NCI-H345 (cell line): ENCODE results near the gene ISM1.

Experiments used
- DNase-seq: peaks from one replicate; lab custom pipeline; 2025; lab: John Stamatoyannopoulos, UW

The ISM1 gene

GRCh38 chr20:13256606-13257005 lies 35.5 kb downstream of the ISM1 start:
- no peak for DNase-seq

GRCh38 chr20:13259921-13260320 lies 38.8 kb downstream of the ISM1 start:
- peak; percentile 86 for DNase-seq

- DNase-seq, result no peak
These were observed 39.7 kb downstream of the ISM1 start for GRCh38 chr20:13260650-13261279.

GRCh38 chr20:13261460-13262301 lies 40.6 kb downstream of the ISM1 start:
- peak; percentile 62 for DNase-seq

GRCh38 chr20:13262302-13262650 lies 41.2 kb downstream of the ISM1 start:
- DNase-seq, result no peak

DNA sequence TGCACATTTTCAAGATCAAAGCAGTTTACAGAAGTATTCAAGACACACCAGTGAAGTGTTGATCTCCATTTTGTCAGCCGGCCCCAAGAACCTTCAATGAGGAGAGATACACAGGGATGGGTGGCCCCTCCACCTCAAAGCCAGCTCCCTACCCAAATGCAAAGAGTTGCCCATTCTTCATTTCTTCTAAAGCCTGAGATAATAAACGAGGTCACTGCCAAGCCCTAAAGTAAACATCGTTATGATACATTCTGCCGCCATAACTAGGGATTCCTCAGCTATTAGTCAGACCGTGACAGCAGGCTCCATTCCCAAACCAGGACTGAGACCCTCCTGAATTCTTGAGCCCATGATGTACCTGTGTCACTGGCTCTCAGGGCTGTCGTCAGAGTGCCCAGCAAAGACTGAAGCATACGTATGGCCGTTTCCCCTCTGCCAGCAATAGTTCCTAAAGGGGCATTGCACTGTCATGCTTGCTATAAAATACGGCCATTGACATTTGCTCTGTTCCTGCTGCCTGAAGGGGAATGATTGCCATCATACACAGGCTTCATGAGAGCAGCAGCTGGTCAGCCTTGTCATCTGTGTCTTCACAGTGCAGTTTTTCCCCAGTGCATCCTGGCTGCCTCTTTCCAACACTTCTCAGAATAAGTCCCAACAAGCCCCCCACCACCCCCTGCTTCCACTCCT lies 41.7 kb downstream of the ISM1 start:
- DNase-seq, result no peak

DNA sequence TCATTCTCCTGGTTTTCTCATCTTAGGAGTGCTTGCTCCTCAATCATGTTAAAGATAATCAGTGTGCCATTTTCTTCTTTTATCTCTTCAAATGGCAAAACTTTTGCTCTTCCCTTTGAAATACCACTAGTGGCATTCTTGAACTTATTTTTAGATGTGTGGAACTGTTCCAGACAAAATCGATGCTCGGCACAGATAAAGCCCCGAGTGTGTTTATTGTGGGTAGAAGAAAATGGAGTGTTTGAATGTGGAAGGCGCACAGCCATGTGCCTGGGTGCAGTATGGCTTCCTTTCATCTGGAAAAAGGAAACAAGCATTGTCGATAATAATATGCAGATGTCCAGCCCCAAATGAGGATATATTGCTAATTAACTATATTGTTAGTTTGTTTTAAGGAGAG lies 42.4 kb downstream of the ISM1 start:
- DNase-seq, result no peak

- no peak for DNase-seq
These were observed 43.8 kb downstream of the ISM1 start for GRCh38 chr20:13264907-13265306.

- DNase-seq, result no peak
These were observed 44.9 kb downstream of the ISM1 start for GRCh38 chr20:13265941-13266340.

DNA sequence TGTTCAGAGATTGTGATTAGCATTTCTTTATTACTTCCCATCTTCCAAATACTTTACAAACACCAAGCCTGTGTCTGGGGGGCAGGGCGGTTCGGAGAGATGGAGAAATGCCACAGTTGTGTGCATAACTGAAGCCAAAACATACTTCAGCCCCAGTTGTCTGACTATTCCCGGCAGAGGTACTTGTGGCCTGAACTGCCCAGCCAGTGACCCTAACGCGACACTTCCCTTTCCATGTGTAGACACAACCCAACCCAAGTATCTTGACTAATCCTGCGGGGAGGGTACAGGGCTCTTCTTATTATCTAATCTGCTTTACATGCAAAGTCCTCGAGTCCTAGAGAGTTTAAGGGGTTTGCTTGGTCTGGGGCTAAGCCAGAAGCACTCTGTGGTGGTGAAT lies 46.2 kb downstream of the ISM1 start:
- DNase-seq, result no peak

DNA sequence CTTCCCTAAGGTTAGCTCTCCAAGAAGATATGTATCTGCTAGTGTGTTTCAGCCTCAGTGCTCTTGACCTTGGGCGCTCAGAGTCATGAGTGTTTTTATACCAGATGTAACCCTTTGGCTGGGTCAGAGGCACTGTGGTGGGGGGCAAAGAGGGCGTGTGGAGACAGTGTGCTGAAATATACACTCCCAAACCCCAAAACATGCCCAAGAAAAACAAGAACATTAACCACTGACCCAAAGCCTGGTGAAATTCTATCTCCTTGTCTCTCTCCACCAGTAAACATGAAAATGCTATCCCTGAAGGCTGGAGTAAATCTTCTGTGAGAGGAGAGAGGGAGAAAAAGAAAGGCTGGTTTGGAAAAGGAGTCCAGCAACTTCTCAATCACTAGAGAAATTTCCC lies 47.9 kb downstream of the ISM1 start:
- DNase-seq, result no peak

DNA sequence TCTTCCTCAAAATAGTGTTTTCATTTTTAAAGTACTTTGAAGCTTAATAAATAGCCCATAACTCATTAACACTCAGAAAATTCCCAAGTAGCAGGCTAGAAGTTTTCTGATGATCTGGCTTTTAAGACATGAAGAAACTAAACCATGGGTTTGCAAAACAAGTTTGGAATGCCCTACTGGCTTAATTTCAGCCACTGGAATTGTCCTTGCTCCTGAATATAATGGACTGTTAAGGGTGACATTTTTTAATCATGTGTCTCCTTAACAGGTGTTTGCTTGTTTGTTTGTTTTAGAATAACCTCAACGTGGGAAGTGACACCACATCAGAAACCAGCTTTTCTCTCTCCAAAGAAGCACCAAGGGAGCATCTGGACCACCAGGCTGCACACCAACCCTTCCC lies 49.1 kb downstream of the ISM1 start:
- no peak for DNase-seq

GRCh38 chr20:13271098-13271497 lies 50.0 kb downstream of the ISM1 start:
- no peak for DNase-seq

DNA sequence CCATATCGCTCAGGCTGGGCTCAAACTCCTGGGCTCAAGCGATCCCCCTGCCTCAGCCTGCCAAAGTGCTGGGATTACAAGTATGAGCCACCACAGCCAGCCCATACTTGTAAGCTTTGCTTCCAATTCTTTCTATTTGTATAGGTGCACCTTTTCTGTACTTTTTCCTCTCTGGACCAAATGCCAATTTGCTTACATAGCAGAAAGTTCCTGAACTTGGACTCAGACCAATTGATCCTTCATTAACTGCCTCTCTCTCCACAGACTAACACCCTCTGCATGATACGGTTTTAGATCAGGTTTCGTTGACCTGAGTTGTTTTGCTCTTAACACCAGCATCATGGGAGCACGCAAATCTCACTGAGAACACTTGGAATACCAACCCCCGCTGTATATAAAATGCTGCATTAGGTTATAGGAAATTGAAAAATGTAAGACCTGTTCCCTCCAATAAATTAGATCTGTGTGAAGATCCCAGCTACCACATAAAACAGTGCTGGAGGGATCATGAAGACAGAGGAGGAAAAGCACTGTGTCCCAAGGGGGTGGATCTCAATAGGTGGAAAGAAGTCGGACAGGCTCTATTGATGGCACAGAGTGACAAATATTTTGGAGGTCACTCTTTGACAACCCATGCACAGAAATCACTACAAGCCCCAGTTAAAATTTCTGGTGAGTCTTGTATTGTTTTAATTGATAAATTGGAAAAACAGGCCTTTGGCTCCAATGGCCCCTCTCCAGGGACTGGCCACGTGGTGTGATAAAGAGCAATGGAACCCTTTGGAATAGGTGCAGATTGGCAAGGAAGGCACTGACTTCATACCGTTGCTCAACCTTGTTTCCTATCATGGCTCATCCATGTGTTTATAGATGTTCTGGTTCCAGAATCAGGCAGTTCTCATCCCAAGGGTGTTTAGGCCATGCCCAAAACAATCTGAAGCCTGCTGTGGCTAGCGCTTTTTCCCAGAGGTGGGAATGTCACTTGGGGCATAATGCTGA lies 51.2 kb downstream of the ISM1 start:
- DNase-seq, result no peak

GRCh38 chr20:13274275-13274861 lies 53.3 kb downstream of the ISM1 start:
- no peak for DNase-seq

- no peak for DNase-seq
These were observed 56.0 kb downstream of the ISM1 start for GRCh38 chr20:13276945-13277541.

GRCh38 chr20:13277663-13278295 lies 56.7 kb downstream of the ISM1 start:
- no peak for DNase-seq

- DNase-seq, result no peak
These were observed 57.9 kb downstream of the ISM1 start for GRCh38 chr20:13278812-13279570.

DNA sequence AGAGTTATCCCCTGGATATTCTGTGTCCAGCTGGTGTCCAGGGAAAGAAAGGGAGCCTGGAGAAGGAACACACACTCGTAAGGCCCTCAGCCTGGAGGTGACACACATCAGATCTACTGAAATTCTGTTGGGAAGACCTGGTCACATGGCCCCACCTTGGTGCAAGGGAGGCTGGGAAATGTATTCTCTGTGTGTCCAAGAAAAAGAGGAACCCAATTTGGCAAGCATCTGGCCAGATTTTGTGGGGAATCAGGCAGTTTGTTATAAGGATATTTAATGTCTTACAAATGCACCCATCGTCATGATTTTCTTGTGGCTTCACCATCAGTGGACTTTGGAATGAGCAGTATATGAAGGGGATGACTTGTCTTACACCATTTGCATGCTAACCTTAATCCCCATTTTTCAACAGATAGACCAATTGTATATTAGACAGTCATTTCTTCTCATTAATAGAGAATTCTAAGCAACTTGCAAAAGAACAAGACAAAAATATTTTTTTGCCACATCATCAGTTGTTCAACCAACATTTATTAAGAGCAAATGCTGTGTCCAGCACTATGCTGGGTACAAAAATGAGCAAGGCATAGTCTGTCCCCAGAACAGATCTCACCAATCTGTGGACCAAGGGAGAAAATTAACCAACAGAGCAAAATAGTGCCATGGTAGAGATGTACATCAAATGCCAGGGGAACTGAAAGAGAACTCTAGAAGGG lies 59.7 kb downstream of the ISM1 start:
- DNase-seq, result no peak
